GM12874 (cell line): Measurements from ENCODE around the gene ZBTB14.

Source experiments
- TF ChIP-seq, protein P1 (sequence below): IDR thresholded peaks from 2 replicates; pipeline ENCODE4 v1.5.1; 2011; ENCODE audit warnings: low read depth, mild to moderate bottlenecking, control low read depth, low read length, moderate library complexity; ENCODE audit not compliant: insufficient read depth

The ZBTB14 gene, protein sequence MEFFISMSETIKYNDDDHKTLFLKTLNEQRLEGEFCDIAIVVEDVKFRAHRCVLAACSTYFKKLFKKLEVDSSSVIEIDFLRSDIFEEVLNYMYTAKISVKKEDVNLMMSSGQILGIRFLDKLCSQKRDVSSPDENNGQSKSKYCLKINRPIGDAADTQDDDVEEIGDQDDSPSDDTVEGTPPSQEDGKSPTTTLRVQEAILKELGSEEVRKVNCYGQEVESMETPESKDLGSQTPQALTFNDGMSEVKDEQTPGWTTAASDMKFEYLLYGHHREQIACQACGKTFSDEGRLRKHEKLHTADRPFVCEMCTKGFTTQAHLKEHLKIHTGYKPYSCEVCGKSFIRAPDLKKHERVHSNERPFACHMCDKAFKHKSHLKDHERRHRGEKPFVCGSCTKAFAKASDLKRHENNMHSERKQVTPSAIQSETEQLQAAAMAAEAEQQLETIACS

DNA sequence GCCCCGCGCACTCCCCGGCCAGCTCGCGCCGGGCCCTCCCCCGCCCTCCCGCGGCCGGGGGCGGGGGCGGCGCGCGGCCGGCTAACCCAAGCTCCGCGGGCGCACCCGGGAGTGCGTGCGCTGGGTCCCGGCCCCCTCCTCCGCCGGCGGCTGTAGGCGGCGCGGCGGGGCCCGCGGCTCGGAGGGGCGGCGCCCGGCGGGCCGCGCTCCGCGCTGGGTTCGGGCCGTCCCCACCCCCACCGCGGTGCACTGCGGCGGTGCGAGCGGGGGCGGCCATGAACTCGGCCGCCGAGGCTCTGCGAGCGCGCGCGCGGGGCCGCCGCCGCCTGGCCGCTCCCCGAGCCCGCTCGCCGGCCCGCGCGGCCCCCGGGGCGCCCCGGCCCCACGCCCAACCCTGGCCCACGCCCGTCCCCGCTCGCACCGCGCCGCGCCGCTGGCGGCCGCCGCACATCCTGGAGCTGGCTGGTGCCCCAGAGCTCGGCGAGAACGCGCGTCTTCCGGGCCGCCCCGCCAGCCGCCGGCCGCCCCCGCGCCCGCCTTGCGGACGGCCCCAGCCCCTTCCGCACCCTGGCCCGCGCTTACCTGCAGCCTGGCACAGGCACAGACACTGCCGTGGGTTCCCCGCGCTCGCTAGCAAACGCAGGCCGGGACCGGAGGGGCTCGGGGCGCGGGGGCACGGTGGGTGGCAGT, at the start of gene ZBTB14:
Gene ZBTB14 (minus strand): TSS at position 496 of the 690 bp plus-strand sequence. CDS start 2,480 bp downstream, outside the sequence.
- TF ChIP-seq, protein P1, sequence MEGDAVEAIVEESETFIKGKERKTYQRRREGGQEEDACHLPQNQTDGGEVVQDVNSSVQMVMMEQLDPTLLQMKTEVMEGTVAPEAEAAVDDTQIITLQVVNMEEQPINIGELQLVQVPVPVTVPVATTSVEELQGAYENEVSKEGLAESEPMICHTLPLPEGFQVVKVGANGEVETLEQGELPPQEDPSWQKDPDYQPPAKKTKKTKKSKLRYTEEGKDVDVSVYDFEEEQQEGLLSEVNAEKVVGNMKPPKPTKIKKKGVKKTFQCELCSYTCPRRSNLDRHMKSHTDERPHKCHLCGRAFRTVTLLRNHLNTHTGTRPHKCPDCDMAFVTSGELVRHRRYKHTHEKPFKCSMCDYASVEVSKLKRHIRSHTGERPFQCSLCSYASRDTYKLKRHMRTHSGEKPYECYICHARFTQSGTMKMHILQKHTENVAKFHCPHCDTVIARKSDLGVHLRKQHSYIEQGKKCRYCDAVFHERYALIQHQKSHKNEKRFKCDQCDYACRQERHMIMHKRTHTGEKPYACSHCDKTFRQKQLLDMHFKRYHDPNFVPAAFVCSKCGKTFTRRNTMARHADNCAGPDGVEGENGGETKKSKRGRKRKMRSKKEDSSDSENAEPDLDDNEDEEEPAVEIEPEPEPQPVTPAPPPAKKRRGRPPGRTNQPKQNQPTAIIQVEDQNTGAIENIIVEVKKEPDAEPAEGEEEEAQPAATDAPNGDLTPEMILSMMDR: no peak

DNA sequence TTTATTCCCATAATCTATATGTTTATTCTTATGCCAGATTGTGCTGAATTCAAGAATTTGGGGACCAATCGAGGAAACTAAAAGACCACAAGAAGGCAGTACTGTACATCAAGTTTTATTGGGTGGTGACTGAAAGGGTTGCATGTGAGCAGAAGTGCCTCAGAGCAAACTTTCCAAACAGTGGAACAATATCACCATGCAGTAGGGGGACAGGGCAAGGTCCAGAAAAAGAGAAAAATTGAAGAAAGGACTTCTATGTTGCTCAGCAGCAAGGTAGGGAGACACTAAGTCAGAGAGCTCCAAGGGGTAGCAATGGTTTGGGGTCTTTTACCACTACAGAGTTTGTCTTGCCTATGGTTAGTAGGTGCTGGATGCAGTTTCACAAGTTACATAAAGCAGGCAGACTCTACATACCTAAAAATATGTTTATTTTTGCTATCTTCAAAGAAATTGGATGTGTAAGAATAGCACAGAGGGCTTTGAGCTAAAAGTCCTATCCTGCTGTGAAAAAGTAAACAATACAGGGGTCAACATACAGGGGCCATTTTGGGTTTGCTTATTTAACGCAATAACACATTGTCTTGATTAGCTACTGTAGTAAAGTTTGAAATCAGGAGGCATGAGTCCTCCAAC, 43.8 kb upstream of the ZBTB14 start:
- TF ChIP-seq, protein P1: no peak

DNA sequence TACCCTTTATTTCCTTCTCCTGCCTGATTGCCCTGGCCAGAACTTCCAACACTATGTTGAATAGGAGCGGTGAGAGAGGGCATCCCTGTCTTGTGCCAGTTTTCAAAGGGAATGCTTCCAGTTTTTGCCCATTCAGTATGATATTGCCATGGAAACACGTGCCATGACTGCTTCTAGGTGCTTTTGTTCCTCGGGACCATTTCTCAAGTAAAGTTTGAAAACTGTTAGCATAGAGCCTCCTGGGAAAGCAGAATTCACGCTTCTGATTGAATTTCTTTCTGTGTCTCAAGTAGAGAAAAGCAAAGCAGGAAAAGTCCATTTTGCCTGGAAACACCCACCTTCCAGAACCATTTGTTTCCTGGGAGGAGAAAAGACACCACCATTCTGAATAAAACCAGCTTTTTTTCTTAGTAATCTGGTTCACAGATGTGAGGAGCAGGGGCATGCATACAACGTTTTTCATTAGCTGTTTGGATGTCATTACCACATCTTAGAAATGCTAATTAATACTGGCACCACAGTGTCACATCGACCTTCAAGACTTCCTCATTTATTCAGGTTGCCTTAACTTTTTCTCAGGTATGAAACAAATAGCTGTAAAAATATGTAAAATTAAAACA, 39.0 kb upstream of the ZBTB14 start:
- TF ChIP-seq, protein P1: no peak

DNA sequence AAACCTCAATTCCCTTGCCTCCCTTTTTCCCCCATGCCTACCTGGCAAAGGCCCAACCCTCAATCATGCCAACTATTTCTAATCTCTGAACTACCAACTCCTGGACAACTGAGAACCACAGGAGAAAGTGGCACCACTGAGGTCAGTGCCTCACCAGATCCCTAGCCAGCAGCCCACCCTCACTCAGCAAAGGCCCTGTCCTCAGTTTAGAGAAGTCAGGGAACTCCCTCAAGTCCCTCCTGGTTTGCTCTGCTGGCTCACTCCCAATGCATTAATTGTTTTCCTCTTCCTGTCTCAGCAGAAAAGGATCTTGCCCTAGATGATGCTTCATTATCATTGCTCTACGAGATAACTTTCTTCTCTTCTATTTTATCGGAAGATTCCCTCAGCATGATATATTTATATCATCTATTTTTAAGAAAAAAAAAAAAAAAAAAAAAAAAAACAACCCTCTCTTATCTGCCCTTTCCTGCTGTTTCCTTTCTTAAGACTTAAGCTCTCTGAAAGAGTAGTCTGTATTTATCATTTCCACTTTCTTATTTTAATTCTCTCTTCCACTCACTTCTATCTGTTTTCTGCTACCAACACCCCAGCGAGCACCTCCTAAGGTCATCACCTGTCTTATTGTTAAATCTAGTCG, 22.7 kb upstream of the ZBTB14 start:
- TF ChIP-seq, protein P1: no peak

DNA sequence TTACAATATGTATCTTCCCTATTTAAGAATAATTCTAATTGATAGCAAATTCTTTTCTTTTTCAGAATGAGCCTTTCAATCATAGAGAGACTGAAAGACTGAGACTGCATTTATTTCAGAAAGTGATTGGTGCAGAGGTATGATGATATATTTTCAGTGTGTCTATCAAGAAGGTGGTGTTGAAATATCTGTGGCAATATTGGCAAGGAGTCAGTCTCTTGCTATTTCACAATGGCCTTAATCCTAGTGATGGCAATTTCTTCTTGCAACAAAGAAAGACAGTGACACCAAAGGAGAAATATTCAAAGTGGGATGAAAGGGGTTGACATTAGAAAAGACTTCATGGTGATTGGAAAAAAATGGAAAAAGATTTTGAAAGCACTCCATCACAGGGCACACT, 21.7 kb upstream of the ZBTB14 start:
- TF ChIP-seq, protein P1: no peak

DNA sequence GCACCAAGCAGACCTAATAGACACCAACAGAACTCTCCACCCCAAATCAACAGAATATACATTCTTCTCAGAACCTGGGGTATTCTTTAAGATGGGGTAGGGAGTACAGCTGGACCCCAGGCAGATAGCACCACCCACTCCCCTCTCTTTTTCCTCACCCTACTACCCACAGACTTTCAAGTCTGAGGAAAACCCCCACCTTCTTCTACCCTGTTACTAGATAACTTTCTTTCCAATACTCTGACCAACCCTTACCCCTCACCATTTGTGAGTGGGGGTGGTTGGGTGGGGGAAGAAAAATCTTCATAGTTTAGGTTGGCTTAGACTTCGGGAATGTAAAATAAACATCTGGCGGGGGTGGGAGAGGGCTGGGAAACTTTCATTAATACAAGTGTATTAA, 20.3 kb upstream of the ZBTB14 start:
- TF ChIP-seq, protein P1: no peak
